RPMI8226 (cell line): ENCODE measurements around the gene NSUN4.
"Not testable (repeated sequence)": the region's sequence is repeated elsewhere in the genome, so short reads cannot be mapped to it uniquely, and the experiment has no call there.

Source experiments
- DNase-seq: peaks from one replicate; pipeline ENCODE4 v3.0.0-alpha.2; 2015

NSUN4 gene

DNA sequence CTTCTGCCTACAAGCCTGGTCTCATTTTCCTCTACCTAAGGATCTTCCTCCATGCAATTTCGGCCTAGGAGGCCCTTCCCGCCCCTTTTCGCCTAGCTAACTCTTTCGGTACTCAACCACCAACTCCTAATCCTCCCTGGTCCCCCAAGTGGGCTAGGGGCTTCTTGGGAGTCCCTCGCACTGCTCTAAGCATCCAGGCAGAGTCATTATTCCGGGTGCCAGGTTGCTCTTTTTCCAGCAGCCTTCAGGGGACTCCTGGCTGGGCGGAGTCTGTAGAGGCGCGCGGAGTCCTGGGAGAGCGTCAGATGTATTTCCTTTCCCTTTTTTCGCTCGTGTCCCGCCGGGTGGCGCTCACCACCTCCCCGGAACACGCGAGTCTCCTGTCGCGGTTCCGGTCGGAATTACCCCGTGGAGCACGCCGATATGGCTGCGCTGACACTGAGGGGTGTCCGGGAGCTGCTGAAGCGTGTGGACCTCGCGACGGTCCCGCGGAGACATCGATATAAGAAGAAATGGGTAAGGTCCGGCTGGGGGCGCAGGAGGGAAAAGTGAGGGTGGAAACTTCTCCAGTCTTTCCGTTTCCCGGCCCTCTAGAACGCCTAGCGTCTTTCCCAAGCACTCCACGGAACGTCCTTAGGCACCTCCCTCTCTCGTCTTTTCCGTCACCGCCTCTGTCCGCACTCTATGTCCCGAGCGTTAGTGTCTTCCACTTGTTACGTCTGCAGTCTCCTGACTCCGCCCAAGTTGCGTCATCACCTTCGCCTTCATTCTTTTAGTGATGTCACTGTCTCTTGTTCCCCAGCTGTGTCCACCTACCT is at the start of gene NSUN4:
NSUN4 (plus strand) TSS at position 404 of the 818 bp plus-strand sequence; CDS start at position 424, 20 bp downstream.
- DNase-seq = peak; percentile 97

DNA sequence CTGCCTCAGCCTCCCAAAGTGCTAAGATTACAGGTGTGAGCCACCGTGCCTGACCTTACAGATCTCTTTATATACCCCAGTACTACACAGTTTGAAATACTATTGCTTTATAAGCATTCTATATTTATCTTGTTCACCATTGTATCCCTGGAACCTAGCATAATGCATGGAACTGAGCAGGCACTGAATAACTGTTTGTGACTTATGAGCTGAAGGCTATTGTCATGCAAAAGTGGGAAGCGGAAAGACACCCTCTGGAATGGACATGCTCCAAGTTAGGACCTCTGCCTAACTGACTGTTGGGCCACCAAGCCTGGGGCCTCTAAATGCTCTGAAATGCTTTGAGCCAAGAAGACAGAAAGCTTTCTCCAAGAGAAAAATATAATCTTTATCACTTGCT is 45.3 kb upstream of the NSUN4 start:
- no peak for DNase-seq

GRCh38 chr1:46298387-46298786 is 42.2 kb upstream of the NSUN4 start:
- DNase-seq = no peak

DNA sequence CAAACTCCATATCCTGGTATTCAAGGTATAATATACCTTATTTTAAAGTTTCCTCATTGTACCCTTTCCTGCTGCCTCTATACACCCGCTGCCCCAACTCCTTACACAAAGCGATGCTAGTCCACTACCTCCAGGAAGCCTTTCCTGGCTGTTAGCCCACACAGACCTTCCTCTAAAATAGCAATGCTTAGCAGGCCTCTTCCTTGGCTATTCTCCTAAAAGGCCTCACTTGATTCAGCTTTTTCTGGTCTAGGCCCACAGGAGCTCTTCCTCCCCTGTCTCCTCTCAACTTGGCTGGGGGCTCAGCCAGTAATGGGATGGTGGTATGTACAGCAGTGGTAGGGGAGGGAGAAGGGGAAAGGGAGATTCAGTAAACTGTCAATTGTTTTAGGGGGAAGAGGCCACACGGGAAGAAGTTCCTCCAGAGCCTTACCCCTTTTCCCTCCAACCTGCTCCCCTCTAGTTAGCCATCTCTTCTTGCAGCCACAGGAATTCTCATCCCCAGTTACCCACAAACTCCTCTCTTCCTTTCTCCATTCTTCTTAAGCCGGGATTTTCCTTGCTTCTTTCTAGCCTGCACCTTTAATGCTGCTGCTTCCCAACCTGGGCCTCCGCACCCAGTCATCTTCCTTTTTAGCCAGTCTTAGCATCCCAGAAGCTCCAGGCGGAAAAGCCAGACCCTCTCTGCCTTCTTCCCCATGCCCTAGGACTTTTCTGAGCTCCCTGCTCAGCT is 39.8 kb upstream of the NSUN4 start:
- DNase-seq = peak; percentile 17

- DNase-seq = no peak
Measured at GRCh38 chr1:46301406-46301807, 39.2 kb upstream of the NSUN4 start.

- DNase-seq = peak; percentile 83
Measured at GRCh38 chr1:46301808-46302640, 38.6 kb upstream of the NSUN4 start.

GRCh38 chr1:46302641-46303037 is 38.0 kb upstream of the NSUN4 start:
- peak; percentile 48 for DNase-seq

- DNase-seq = peak; percentile 98
Measured at GRCh38 chr1:46303038-46303871, 37.4 kb upstream of the NSUN4 start, which contains the start of the genes LRRC41 and UQCRH. Gene LRRC41, minus strand, starts transcription at chr1:46303616. Its CDS starts 294 bp downstream, at chr1:46303322. Gene UQCRH, plus strand, starts transcription at chr1:46303698. Its CDS starts 69 bp downstream, at chr1:46303767.

DNA sequence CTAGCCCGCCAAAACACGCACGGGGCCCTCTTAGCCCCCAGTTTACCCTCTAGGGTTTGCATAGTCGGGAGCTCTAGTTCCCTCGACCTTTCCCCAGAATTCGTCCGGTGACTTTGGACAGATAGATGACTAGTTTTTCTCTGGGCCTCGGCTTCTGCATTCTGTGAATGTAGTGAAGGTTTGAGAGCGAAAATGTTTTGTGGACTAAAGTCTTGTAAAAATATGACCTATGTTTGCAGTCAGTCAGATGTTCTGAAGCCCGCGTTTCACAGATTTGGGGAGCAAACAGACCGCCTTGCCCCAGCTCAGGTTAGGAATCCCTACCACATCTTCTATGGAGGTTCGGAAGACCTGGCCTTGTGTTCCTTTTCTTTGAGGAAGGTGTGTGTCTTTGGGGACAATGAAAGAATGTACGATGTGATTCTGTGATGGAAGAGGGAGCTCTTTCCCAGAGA is 36.7 kb upstream of the NSUN4 start:
- DNase-seq = no peak

GRCh38 chr1:46306159-46306530 is 34.5 kb upstream of the NSUN4 start:
- DNase-seq = no peak

GRCh38 chr1:46309401-46310159 is 31.0 kb upstream of the NSUN4 start:
- DNase-seq = no peak

DNA sequence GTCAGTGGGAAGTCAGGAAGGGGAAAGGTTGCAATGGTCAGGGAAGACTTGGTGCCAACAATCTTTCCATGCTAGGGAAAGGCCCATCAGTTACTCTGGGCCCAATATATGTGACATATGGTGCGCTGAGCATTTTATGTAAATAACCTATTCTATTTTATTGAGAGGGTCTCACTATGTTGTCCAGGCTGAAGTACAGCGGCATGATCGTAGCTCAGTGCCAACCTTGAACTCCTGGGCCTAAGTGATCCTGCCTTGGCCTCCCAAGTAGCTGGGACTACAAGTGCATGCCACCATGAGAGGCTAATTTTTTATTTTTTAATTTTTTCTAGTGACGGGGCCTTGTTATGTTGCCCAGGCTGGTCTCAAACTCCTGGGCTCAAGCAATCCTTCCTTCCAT is 30.3 kb upstream of the NSUN4 start:
- no peak for DNase-seq

GRCh38 chr1:46315669-46316403 is 24.8 kb upstream of the NSUN4 start:
- DNase-seq = no peak

DNA sequence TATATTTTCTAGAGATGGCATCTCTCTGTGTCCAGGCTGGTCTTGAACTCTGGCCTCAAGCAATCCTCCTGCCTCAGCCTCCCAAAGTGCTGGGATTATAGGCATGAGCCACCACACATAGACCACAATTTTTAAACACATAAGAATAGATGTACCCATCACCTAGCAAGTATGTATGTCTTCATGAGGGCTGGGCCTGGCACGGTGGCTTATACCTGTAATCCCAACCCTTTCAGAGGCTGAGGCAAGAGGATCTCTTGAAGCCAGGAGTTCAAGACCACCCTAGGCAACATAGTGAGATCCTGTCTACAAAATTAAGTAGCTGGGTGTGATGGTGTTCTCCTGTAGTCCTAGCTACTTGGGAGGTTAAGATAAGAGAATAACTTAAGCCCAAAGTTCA is 23.3 kb upstream of the NSUN4 start:
- no peak for DNase-seq

- not testable (repeated sequence) for DNase-seq
Measured at GRCh38 chr1:46319301-46319700, 21.3 kb upstream of the NSUN4 start.

DNA sequence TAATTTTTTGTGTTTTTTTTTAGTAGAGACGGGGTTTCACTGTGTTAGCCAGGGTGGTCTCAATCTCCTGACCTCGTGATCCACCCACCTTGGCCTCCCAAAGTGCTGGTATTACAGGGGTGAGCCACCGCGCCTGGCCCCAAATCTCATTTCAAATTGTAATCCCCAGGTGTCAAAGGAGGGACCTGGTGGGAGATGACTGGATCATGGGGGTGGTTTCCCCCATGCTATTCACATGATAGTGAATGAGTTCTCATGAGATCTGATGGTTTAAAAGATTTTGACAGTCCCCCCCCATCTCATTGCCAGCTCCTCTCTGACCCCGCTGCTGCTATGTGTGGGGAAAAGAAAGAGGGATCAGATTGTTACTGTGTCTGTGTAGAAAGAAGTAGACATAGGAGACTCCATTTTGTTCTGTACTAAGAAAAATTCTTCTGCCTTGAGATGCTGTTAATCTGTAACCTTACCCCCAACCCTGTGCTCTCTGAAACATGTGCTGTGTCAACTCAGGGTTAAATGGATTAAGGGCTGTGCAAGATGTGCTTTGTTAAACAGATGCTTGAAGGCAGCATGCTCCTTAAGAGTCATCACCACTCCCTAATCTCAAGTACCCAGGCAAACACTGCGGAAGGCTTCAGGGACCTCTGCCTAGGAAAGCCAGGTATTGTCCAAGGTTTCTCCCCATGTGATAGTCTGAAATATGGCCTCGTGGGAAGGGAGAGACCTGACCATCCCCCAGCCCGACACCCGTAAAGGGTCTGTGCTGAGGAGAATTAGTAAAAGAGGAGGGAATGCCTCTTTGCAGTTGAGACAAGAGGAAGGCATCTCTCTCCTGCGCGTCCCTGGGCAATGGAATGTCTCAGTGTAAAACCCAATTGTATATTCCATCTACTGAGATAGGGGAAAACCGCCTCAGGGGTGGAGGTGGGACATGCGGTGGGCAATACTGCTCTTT is 20.4 kb upstream of the NSUN4 start:
- not testable (repeated sequence) for DNase-seq

- not testable (repeated sequence) for DNase-seq
Measured at GRCh38 chr1:46322191-46322590, 18.4 kb upstream of the NSUN4 start.

DNA sequence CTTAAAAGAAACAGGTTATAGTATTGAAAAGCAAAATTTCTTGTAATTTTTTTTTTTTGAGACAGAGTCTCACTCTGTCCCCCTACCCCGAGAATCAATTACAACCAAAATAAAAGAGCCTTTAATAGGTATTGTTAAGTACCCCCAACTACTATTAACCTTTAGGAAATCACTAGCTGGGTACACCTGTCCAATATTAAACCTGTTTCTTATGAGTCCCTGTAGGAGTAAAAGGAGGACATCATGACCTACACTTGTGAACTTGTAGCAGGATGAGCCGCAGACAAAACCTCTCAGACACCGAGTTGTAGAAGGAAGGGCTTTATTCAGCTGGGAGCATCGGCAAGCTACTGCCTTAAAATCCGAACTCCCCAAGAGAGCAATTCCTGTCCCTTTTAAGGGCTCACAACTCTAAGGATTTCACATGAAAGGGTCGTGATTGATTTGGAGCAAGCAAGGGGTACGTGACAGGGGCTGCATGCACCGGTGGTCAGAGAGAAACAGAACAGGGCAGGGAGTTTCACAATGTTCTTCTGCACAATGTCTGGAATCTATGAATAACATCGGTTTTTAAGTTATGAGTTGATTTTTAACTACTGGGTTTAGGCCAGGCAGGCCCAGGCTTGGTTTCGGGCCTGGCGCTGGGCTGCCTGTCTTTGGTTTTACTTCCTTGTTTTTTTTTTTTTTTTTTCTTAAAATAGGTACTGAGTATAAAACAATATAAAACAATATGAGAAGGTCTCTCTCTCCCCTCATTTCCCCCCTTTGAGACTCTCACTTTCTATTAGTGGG is 15.1 kb upstream of the NSUN4 start:
- DNase-seq = peak; percentile 56
